Fibroblast of upper back skin (primary cell): Measurements from ENCODE around the gene NFILZ.

Experiments
- DNase-seq: peaks from one replicate; pipeline ENCODE4 v3.0.0-alpha.2; 2013

The NFILZ gene

GRCh38 chr19:8629996-8630683, at the start of gene NFILZ:
Gene NFILZ, plus strand, starts transcription at chr19:8630633. Its CDS starts 46,133 bp downstream, at chr19:8676766.
- DNase-seq, result no peak

GRCh38 chr19:8580710-8581281, 49.6 kb upstream of the NFILZ start:
- peak; percentile 75 for DNase-seq

GRCh38 chr19:8584965-8585893, 45.2 kb upstream of the NFILZ start:
- DNase-seq, result no peak

- DNase-seq, result no peak
Observed at GRCh38 chr19:8585894-8586750, 44.3 kb upstream of the NFILZ start.

- DNase-seq, result no peak
Observed at GRCh38 chr19:8589177-8589714, 41.2 kb upstream of the NFILZ start.

- DNase-seq, result peak; percentile 96
Observed at GRCh38 chr19:8592231-8593009, 38.0 kb upstream of the NFILZ start.

- DNase-seq, result no peak
Observed at GRCh38 chr19:8593931-8594330, 36.5 kb upstream of the NFILZ start.

- DNase-seq, result no peak
Observed at GRCh38 chr19:8595651-8596050, 34.8 kb upstream of the NFILZ start.

- DNase-seq, result no peak
Observed at GRCh38 chr19:8596168-8596567, 34.3 kb upstream of the NFILZ start.

GRCh38 chr19:8600064-8600463, 30.4 kb upstream of the NFILZ start:
- DNase-seq, result no peak

- no peak for DNase-seq
Observed at GRCh38 chr19:8600816-8601215, 29.6 kb upstream of the NFILZ start.

- no peak for DNase-seq
Observed at GRCh38 chr19:8601796-8602195, 28.6 kb upstream of the NFILZ start.

- no peak for DNase-seq
Observed at GRCh38 chr19:8605514-8605913, 24.9 kb upstream of the NFILZ start.

GRCh38 chr19:8607386-8607785, 23.0 kb upstream of the NFILZ start:
- DNase-seq, result peak; percentile 67

- no peak for DNase-seq
Observed at GRCh38 chr19:8608941-8609278, 21.5 kb upstream of the NFILZ start.

GRCh38 chr19:8609279-8610040, 21.0 kb upstream of the NFILZ start:
- DNase-seq, result peak; percentile 55

GRCh38 chr19:8610041-8610935, 20.1 kb upstream of the NFILZ start, which contains the start of gene ADAMTS10:
Gene ADAMTS10, minus strand, starts transcription at chr19:8610715. Its CDS starts 5,005 bp downstream, at chr19:8605710.
- peak; percentile 53 for DNase-seq

GRCh38 chr19:8610936-8611300, 19.5 kb upstream of the NFILZ start:
- no peak for DNase-seq

- peak; percentile 25 for DNase-seq
Observed at GRCh38 chr19:8611391-8611876, 19.0 kb upstream of the NFILZ start.
